ENCODE measurements around the gene NPAS3. TPM values are rescaled to one million over a fixed set of nuclear protein-coding genes. Genes with fewer than 3 reads are reported as not detected.

NPAS3 gene
- total RNA-seq, 1 donor from 2014 or later: 2.0 TPM

- H3K36me3 ChIP-seq (ENCODE audit: control insufficient read depth, insufficient read depth, low read length): no peaks in the 10 kb centered on the region
- no peak for DNase-seq (ENCODE audit: low read depth)
- TF ChIP-seq CTCF (IDR thresholded peaks at IDR 0.05; ENCODE audit: insufficient read depth, low read length, poor library complexity, severe bottlenecking): no peak
- H3K4me3 ChIP-seq (ENCODE audit: low read depth, low read length): no peak overlapping the region
- H3K27me3 ChIP-seq (ENCODE audit: control insufficient read depth, insufficient read depth, low read length): no peaks in the 10 kb centered on the region
Observed at GRCh38 chr14:33742166-33742565, 803.5 kb downstream of the NPAS3 start.

- TF ChIP-seq CTCF (IDR thresholded peaks at IDR 0.05; ENCODE audit: insufficient read depth, low read length, poor library complexity, severe bottlenecking): no peak
- Histone ChIP-seq H3K27me3 (ENCODE audit: control insufficient read depth, insufficient read depth, low read length) (no peaks in the 10 kb centered on the region), H3K36me3 (ENCODE audit: control insufficient read depth, insufficient read depth, low read length) (no peaks in the 10 kb centered on the region), H3K4me3 (ENCODE audit: low read depth, low read length) (no peak overlapping the region)
- no peak for DNase-seq (ENCODE audit: low read depth)
Observed at GRCh38 chr14:33745163-33745562, 806.5 kb downstream of the NPAS3 start.

GRCh38 chr14:33747749-33748148 is 809.1 kb downstream of the NPAS3 start:
- DNase-seq (ENCODE audit: low read depth): no peak
- H3K27me3 ChIP-seq (ENCODE audit: control insufficient read depth, insufficient read depth, low read length): no peaks in the 10 kb centered on the region
- TF ChIP-seq CTCF (IDR thresholded peaks at IDR 0.05; ENCODE audit: insufficient read depth, low read length, poor library complexity, severe bottlenecking): no peak
- H3K36me3 ChIP-seq (ENCODE audit: control insufficient read depth, insufficient read depth, low read length): no peaks in the 10 kb centered on the region
- no peak overlapping the region for H3K4me3 ChIP-seq (ENCODE audit: low read depth, low read length)

GRCh38 chr14:33754261-33754660 is 815.6 kb downstream of the NPAS3 start:
- H3K36me3 ChIP-seq (ENCODE audit: control insufficient read depth, insufficient read depth, low read length): no peaks in the 10 kb centered on the region
- no peak for TF ChIP-seq CTCF (IDR thresholded peaks at IDR 0.05; ENCODE audit: insufficient read depth, low read length, poor library complexity, severe bottlenecking)
- no peaks in the 10 kb centered on the region for H3K27me3 ChIP-seq (ENCODE audit: control insufficient read depth, insufficient read depth, low read length)
- no peak overlapping the region for H3K4me3 ChIP-seq (ENCODE audit: low read depth, low read length)
- peak; percentile 9 for DNase-seq (ENCODE audit: low read depth)

- no peaks in the 10 kb centered on the region for H3K27me3 ChIP-seq (ENCODE audit: control insufficient read depth, insufficient read depth, low read length)
- DNase-seq (ENCODE audit: low read depth): no peak
- no peak overlapping the region for H3K4me3 ChIP-seq (ENCODE audit: low read depth, low read length)
- no peak for TF ChIP-seq CTCF (IDR thresholded peaks at IDR 0.05; ENCODE audit: insufficient read depth, low read length, poor library complexity, severe bottlenecking)
- no peaks in the 10 kb centered on the region for H3K36me3 ChIP-seq (ENCODE audit: control insufficient read depth, insufficient read depth, low read length)
Observed at GRCh38 chr14:33755358-33755757, 816.7 kb downstream of the NPAS3 start.

- DNase-seq (ENCODE audit: low read depth): no peak
- H3K36me3 ChIP-seq (ENCODE audit: control insufficient read depth, insufficient read depth, low read length): no peaks in the 10 kb centered on the region
- H3K4me3 ChIP-seq (ENCODE audit: low read depth, low read length): no peak overlapping the region
- no peak for TF ChIP-seq CTCF (IDR thresholded peaks at IDR 0.05; ENCODE audit: insufficient read depth, low read length, poor library complexity, severe bottlenecking)
- H3K27me3 ChIP-seq (ENCODE audit: control insufficient read depth, insufficient read depth, low read length): no peaks in the 10 kb centered on the region
Observed at GRCh38 chr14:33756833-33757232, 818.2 kb downstream of the NPAS3 start.

Data from kidney epithelial cell (primary cell).